K562 (cell line): ENCODE results near the gene PPP1R16B. TPM values are rescaled to one million over a fixed set of nuclear protein-coding genes. Genes with fewer than 3 reads are reported as not detected.

Source experiments
- ATAC-seq: fragments of 200-7000 bp; cut with Tn5 transposase; 3 replicates; pipeline ENCODE4 v1.9.1; 2020; ENCODE audit warnings: moderate library complexity
- BruUV-seq: library from RNA; stranded (reverse); fragments of 400-500 nt; replicated peaks from 2 replicates; lab custom pipeline; 2021; lab: Mats Ljungman, UMichigan
- CTCF ChIA-PET: fragments of 300-600 bp; formaldehyde crosslinking; extraction: SDS; loops from one replicate; lab custom pipeline; 2021; ENCODE audit warnings: low intra/inter-chr PET ratio; lab: Yijun Ruan, JAX
- POLR2A ChIA-PET: fragments of 300-600, 350-650 bp; sonication (Branson Sonifier 250); formaldehyde crosslinking; extraction: SDS; loops from one replicate; lab custom pipeline; 2021; ENCODE audit warnings: antibody characterized with exemption, inconsistent platforms; lab: Yijun Ruan, JAX
- DNase-seq, 4 experiments: peaks; one replicate each; pipeline versions ENCODE4 v3.0.0 to v3.0.0-alpha.2; 2011 to 2018; ENCODE audit warnings: low spot score in 3 of 4, mixed read lengths in 3 of 4; ENCODE audit errors: extremely low read depth in 1 of 4
- FAIRE-seq: peaks from 2 replicates; lab custom pipeline; 2011; peaks lifted over from hg19 to GRCh38; lab: Jason Lieb, UNC
- H2AFZ ChIP-seq: 2 replicates; pipeline ENCODE4 v1.6.0; 2011; ENCODE audit warnings: low read depth, low read length, control low read depth, inconsistent platforms
- H3K27ac ChIP-seq: fragments of 200-600 bp; 3 replicates; pipeline ENCODE4 v1.8.0; 2011; ENCODE audit warnings: low read depth, mild to moderate bottlenecking, control low read depth, inconsistent platforms, low read length, moderate library complexity, mixed read lengths; ENCODE audit errors: extremely low read depth
- H3K27me3 ChIP-seq, 2 experiments: fragments of 300-600 bp in 1 of 2; 2 replicates in 1 of 2; 3 replicates in 1 of 2; pipeline versions ENCODE4 v1.6.0 to v1.8.0; 2011; ENCODE audit warnings: inconsistent platforms in 2 of 2, low read length in 2 of 2, mild to moderate bottlenecking in 1 of 2, mixed read lengths in 1 of 2, moderate library complexity in 1 of 2; ENCODE audit not compliant: control insufficient read depth in 2 of 2, insufficient read depth in 2 of 2
- H3K36me3 ChIP-seq: fragments of 300-600 bp; 3 replicates; pipeline ENCODE4 v1.8.0; 2011; ENCODE audit warnings: mild to moderate bottlenecking, low read length, inconsistent platforms; ENCODE audit not compliant: control insufficient read depth, insufficient read depth
- H3K4me1 ChIP-seq, 2 experiments: fragments of 200-600 bp in 1 of 2; replicated peaks in 1 of 2; 2 replicates in 1 of 2; 3 replicates in 1 of 2; pipeline versions ENCODE4 v1.5.1 to v1.8.0; 2011; ENCODE audit warnings: inconsistent platforms in 2 of 2, low read length in 2 of 2, mild to moderate bottlenecking in 1 of 2, mixed read lengths in 1 of 2, moderate library complexity in 1 of 2; ENCODE audit not compliant: control insufficient read depth in 2 of 2, insufficient read depth in 2 of 2
- H3K4me2 ChIP-seq: 2 replicates; pipeline ENCODE4 v1.6.1; 2011; ENCODE audit warnings: low read length, control low read depth, inconsistent platforms, mixed read lengths; ENCODE audit not compliant: insufficient read depth
- H3K4me3 ChIP-seq: fragments of 200-600 bp; sonication (generic), shearing (Covaris generic); 2 replicates; pipeline ENCODE4 v1.5.1; 2016; ENCODE audit warnings: control low read depth, inconsistent platforms
- H3K79me2 ChIP-seq: fragments of 200-600 bp; 3 replicates; pipeline ENCODE4 v1.8.0; 2011; ENCODE audit warnings: low read length, inconsistent platforms; ENCODE audit not compliant: control insufficient read depth, insufficient read depth
- H3K9ac ChIP-seq, 2 experiments: 2 replicates each; pipeline versions ENCODE4 v1.6.0 to v1.6.1; 2011; ENCODE audit warnings: low read depth in 2 of 2, low read length in 2 of 2, control low read depth in 1 of 2, inconsistent platforms in 1 of 2, mild to moderate bottlenecking in 1 of 2, mixed read lengths in 1 of 2; ENCODE audit not compliant: insufficient read depth in 1 of 2
- H3K9me1 ChIP-seq: one replicate; pipeline ENCODE4 v1.6.0; 2011; ENCODE audit warnings: inconsistent platforms, mild to moderate bottlenecking, low read length, moderate library complexity; ENCODE audit not compliant: control insufficient read depth, insufficient read depth
- H3K9me3 ChIP-seq: replicated peaks from 2 replicates; pipeline ENCODE4 v1.5.1; 2011; ENCODE audit warnings: low read depth, low read length, inconsistent platforms; ENCODE audit not compliant: control insufficient read depth, insufficient read depth
- H4K20me1 ChIP-seq: replicated peaks from 2 replicates; pipeline ENCODE4 v1.6.1; 2011; ENCODE audit warnings: low read length, inconsistent platforms, mixed read lengths; ENCODE audit not compliant: control insufficient read depth, insufficient read depth
- CHCHD3 ChIP-seq: fragments of 250-450 bp; sonication (Bioruptor Pico); IDR thresholded peaks from 2 replicates; pipeline ENCODE4 v2.1.2; 2022; ENCODE audit warnings: mild to moderate bottlenecking
- ETV6 ChIP-seq, 3 experiments: fragments of 150-350 bp in 1 of 3; sonication (generic) in 1 of 3; formaldehyde crosslinking in 1 of 3; IDR thresholded peaks; 2 replicates each; pipeline versions ENCODE4 v1.6.1 to v1.8.0; 2014 to 2022; ENCODE audit warnings: borderline replicate concordance in 2 of 3, low read depth in 2 of 3, antibody characterized with exemption in 1 of 3, low read length in 1 of 3, mild to moderate bottlenecking in 1 of 3, missing genetic modification reagents in 1 of 3
- GATAD2B ChIP-seq: fragments of 450-650 bp; IDR thresholded peaks from 2 replicates; pipeline ENCODE4 v1.6.1; 2017; ENCODE audit warnings: mild to moderate bottlenecking, borderline replicate concordance
- HNRNPLL ChIP-seq: fragments of 200-400 bp; formaldehyde crosslinking; IDR thresholded peaks from 2 replicates; pipeline ENCODE4 v1.6.1; 2017; ENCODE audit warnings: low read length, low read depth, mild to moderate bottlenecking; ENCODE audit not compliant: poor library complexity, severe bottlenecking
- POLR2A ChIP-seq: fragments of 450-650 bp; conservative IDR thresholded peaks from 2 replicates; pipeline ENCODE4 v1.6.1; 2016
- STAT5A ChIP-seq: IDR thresholded peaks from 2 replicates; pipeline ENCODE4 v1.6.1; 2012; ENCODE audit warnings: low read length, inconsistent platforms, borderline replicate concordance
- ZNF407 ChIP-seq: fragments of 450-650 bp; IDR thresholded peaks from 2 replicates; pipeline ENCODE4 v1.6.1; 2016; ENCODE audit warnings: low read depth
- WGBS: fragments of 100-300 bp; shearing (Covaris generic); methylation state at CpG from one replicate; pipeline ENCODE4 v1.1.6; 2016; ENCODE audit warnings: low coverage, mixed read lengths; ENCODE audit not compliant: insufficient coverage; ENCODE audit errors: missing lambda C conversion rate; 5-methylcytosine and 5-hydroxymethylcytosine counted together
- in situ Hi-C: fragments of 300-500 bp; cut with MboI; formaldehyde crosslinking; loops from 4 replicates; pipeline ENCODE4 v1.15.0; 2018; ENCODE audit warnings: inconsistent platforms, mixed read lengths
- intact Hi-C: fragments of 100-400 bp; cut with micrococcal nuclease; formaldehyde crosslinking; loops from 2 replicates; pipeline ENCODE4 v1.14.2; 2022
- polyA plus RNA-seq, 8 experiments: library from polyadenylated mRNA; depleted of rRNA in 4 of 8; stranded (reverse) in 5 of 8; unstranded in 3 of 8; fragments of >200 nt; fragmentation: Nextera tagmentation in 2 of 8; fragmentation: Illumina TruSeq in 1 of 8; extraction: Ambion mirVana in 2 of 8; extraction: Trizol in 1 of 8; gene quantifications; 2 replicates each; pipeline versions ENCODE4 v1.2.1 to v1.2.3, GENCODE V29; 2011 to 2014; ENCODE audit warnings: inconsistent platforms in 1 of 8, missing spikeins in 1 of 8
- total RNA-seq, 7 experiments: library from RNA; depleted of rRNA in 6 of 7; stranded (reverse); fragments of >200 nt in 6 of 7; fragmentation: Illumina TruSeq in 2 of 7; extraction: Trizol in 2 of 7; gene quantifications; 2 replicates each; pipeline versions ENCODE4 v1.2.1 to v1.2.3, GENCODE V29; 2011 to 2021; ENCODE audit warnings: low replicate concordance in 1 of 7

The PPP1R16B gene
- total and polyA plus RNA-seq, 9 of the 15 experiments (the other 6 are each of a cell fraction or from before 2014, with no cell fraction given): 1.5 to 11.5 (median 6.8) TPM

DNA sequence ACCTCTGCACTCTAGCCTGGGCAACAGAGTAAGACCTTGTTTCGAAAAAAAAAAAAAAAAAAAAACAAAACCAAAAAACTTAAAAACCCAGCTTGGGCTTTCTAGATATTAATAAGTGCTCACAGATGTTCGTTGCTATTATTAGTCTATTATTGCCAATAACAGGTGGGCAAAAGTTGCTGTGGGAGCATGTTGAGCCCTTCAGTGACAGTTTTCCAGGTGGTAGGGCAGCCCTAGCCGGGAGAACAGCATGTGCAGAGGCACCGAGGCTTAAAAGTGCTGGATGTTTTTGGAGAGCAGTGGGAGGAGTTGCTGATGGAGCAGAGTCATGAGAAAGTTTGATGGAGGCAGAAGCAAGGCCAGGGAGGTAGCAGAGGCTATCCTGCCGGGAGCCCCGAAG is 4.4 kb downstream of the PPP1R16B start:
- Histone ChIP-seq H3K4me3 (no peak overlapping the region), H3K4me1 (peaks cover 5 to 24% of the 10 kb centered on the region in 2 experiments), H3K27ac (no peak overlapping the region), H3K4me2 (no peak overlapping the region), H2AFZ (no peak overlapping the region), H3K9ac (no peak overlapping the region), H3K9me1 (no peaks in the 10 kb centered on the region), H3K27me3 (peaks cover 0 to 10% of the 10 kb centered on the region in 2 experiments; a peak in 2 of 5 replicates), H3K36me3 (no peaks in the 10 kb centered on the region), H4K20me1 (no peaks in the 10 kb centered on the region; the same call in 1 of the 2 replicates), H3K79me2 (no peaks in the 10 kb centered on the region; the same call in 2 of the 3 replicates), H3K9me3 (no peaks in the 10 kb centered on the region)
- 18% methylated on average over 5 of the region's 6 CpGs for WGBS
- BruUV-seq: no TSS peak
- in situ Hi-C loops (no loop called here), intact Hi-C loops (loop anchor here (5.0 kb wide), 2 partner anchors 52 to 82 kb away; no protein-coding TSS in a partner anchor)
- TF ChIP-seq CHCHD3 (CRISPR knock-in tag) (no peak), ETV6 (IDR thresholded peaks at IDR 0.05; ENCODE audit: borderline replicate concordance in 1 of 2, low read depth in 2 of 2, low read length in 1 of 2) (no peak), ETV6 (CRISPR knock-in tag; IDR thresholded peaks at IDR 0.05; ENCODE audit: borderline replicate concordance) (no peak), GATAD2B (no peak), POLR2A (no peak), ZNF407 (no peak), HNRNPLL (no peak), STAT5A (no peak)
- no peak for DNase-seq
- CTCF ChIA-PET: no interaction called here
- POLR2A ChIA-PET: interaction anchor here (0.8 kb wide), 1 partner anchor 30 kb away, joined by 3 read pairs; no protein-coding TSS in a partner anchor
- no peak for ATAC-seq
- FAIRE-seq: no peak
